Measurements from ENCODE around the gene ETFA. TPM values are rescaled to one million over a fixed set of nuclear protein-coding genes. Genes with fewer than 3 reads are reported as not detected.

The ETFA gene
- total RNA-seq, 1 experiment from 2014 or later: 147 TPM

DNA sequence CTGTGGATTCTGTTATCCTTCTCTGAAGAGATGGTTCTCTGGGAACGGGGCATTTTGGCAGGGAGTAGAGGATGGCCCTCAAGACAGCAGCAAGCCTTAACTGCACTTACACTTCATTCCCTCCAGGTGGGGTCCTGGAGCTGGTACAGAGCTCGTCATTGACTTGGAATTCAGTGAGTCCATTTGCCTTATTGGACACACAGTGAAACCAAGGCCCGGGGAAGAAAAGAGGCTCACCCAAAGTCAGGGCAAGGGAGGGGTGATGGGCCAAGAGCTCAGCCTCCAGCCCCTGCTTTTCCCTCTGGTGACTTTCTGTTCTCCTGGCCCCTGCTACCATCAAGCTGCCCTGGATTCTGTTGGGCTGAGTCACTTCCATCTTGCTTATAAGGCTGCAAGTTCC is 125.6 kb downstream of the ETFA start:
- Histone ChIP-seq H3K27me3 (ENCODE audit: control insufficient read depth, insufficient read depth, low read length) (peaks cover 2% of the 10 kb centered on the region), H3K36me3 (replicated peaks; ENCODE audit: control insufficient read depth, insufficient read depth, low read length) (no peaks in the 10 kb centered on the region), H3K4me3 (ENCODE audit: insufficient read depth, low read depth, low read length) (no peak overlapping the region)
- peak; percentile 92 for DNase-seq

DNA sequence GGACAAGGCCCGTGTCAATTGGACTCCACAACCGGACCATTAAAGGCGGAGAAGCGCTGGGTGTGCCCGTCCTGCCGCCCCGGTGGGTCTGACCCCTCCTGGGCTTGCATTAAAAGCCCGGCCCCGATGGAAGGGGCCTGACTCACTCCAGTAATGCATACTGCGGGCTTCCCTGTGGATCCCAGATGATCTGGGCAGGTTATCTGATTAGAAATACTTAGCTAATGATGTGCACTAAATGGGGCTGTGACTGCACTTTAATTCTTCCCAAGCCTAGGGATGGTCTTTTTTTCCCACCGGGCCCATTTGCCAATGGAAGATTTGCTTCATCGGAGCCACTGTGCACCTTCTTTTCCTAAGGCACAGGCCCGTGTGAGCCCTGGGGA is 126.6 kb downstream of the ETFA start:
- no peak overlapping the region for H3K4me3 ChIP-seq (ENCODE audit: insufficient read depth, low read depth, low read length)
- DNase-seq: no peak
- H3K36me3 ChIP-seq (replicated peaks; ENCODE audit: control insufficient read depth, insufficient read depth, low read length): no peaks in the 10 kb centered on the region
- H3K27me3 ChIP-seq (ENCODE audit: control insufficient read depth, insufficient read depth, low read length): no peaks in the 10 kb centered on the region

- DNase-seq: no peak
- Histone ChIP-seq H3K36me3 (replicated peaks; ENCODE audit: control insufficient read depth, insufficient read depth, low read length) (no peaks in the 10 kb centered on the region), H3K4me3 (ENCODE audit: insufficient read depth, low read depth, low read length) (no peak overlapping the region), H3K27me3 (ENCODE audit: control insufficient read depth, insufficient read depth, low read length) (no peaks in the 10 kb centered on the region)
These were observed 127.2 kb downstream of the ETFA start for GRCh38 chr15:76183930-76184649.

GRCh38 chr15:76181705-76182107 is 129.6 kb downstream of the ETFA start:
- H3K36me3 ChIP-seq (replicated peaks; ENCODE audit: control insufficient read depth, insufficient read depth, low read length): no peaks in the 10 kb centered on the region
- DNase-seq: no peak

GRCh38 chr15:76180321-76180720 is 130.9 kb downstream of the ETFA start:
- DNase-seq: no peak
- H3K27me3 ChIP-seq (ENCODE audit: control insufficient read depth, insufficient read depth, low read length): no peaks in the 10 kb centered on the region
- no peak overlapping the region for H3K4me3 ChIP-seq (ENCODE audit: insufficient read depth, low read depth, low read length)
- no peaks in the 10 kb centered on the region for H3K36me3 ChIP-seq (replicated peaks; ENCODE audit: control insufficient read depth, insufficient read depth, low read length)

More at GRCh38 chr15:76181705-76182107, 129.6 kb downstream of the ETFA start:
- Histone ChIP-seq H3K4me3 (ENCODE audit: insufficient read depth, low read depth, low read length) (no peak overlapping the region), H3K27me3 (ENCODE audit: control insufficient read depth, insufficient read depth, low read length) (no peaks in the 10 kb centered on the region)

GRCh38 chr15:76179023-76179422 is 132.2 kb downstream of the ETFA start:
- Histone ChIP-seq H3K4me3 (ENCODE audit: insufficient read depth, low read depth, low read length) (no peak overlapping the region), H3K27me3 (ENCODE audit: control insufficient read depth, insufficient read depth, low read length) (no peaks in the 10 kb centered on the region), H3K36me3 (replicated peaks; ENCODE audit: control insufficient read depth, insufficient read depth, low read length) (no peaks in the 10 kb centered on the region)
- no peak for DNase-seq

- H3K27me3 ChIP-seq (ENCODE audit: control insufficient read depth, insufficient read depth, low read length): no peaks in the 10 kb centered on the region
- peak; percentile 41 for DNase-seq
- H3K36me3 ChIP-seq (replicated peaks; ENCODE audit: control insufficient read depth, insufficient read depth, low read length): no peaks in the 10 kb centered on the region
- no peak overlapping the region for H3K4me3 ChIP-seq (ENCODE audit: insufficient read depth, low read depth, low read length)
These were observed 132.8 kb downstream of the ETFA start for GRCh38 chr15:76178296-76179000.

DNA sequence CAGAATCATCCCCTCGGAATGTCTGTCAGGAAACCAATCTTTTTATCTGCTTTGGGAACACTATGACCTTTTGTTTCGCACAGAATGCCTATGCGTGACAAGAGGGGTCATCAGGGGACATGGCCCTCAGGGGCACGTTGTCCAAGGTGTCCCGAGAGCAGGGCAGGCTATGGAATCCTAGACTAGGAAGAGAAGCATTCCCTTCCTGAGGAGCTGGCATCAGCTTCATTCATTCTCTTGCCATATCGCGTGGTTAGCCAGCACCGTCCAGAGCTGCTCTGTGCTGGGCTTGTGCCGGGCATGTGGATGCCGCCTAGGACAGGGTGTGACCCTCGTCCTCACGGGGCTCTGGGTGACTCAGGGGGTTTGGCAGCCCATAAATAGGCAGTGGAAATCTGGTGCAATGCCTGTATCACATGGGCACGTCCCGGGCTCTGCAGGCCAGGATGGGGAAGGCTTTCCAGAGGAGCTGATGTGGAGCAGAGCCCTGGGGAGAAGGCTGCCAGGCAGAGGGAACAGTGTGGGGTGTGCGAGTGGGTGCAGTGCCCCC is 133.7 kb downstream of the ETFA start:
- no peak for DNase-seq
- Histone ChIP-seq H3K27me3 (ENCODE audit: control insufficient read depth, insufficient read depth, low read length) (no peaks in the 10 kb centered on the region), H3K36me3 (replicated peaks; ENCODE audit: control insufficient read depth, insufficient read depth, low read length) (no peaks in the 10 kb centered on the region), H3K4me3 (ENCODE audit: insufficient read depth, low read depth, low read length) (no peak overlapping the region)

GRCh38 chr15:76176487-76177085 is 134.7 kb downstream of the ETFA start:
- no peak for DNase-seq
- H3K27me3 ChIP-seq (ENCODE audit: control insufficient read depth, insufficient read depth, low read length): no peaks in the 10 kb centered on the region

DNA sequence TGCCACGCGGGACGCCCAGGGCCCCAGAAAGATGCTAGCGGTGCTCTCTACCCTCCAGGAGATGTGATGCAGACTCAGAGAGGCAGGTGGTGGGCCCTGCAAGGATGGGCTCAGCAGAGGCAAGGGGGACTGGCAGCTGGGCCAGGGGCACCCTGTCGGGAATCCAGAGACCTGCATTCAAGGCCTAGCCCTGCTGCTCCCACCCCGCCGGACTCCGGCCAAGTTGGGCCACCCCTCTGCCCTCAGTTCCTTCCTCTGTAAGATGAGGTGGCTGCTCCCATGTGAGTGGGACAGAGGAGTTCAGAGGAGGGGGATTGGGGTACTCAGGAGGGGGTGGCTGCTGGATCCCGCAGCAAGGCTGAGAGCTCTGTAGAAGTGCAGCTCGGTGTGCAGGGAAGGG is 135.2 kb downstream of the ETFA start:
- H3K36me3 ChIP-seq (replicated peaks; ENCODE audit: control insufficient read depth, insufficient read depth, low read length): no peaks in the 10 kb centered on the region
- H3K4me3 ChIP-seq (ENCODE audit: insufficient read depth, low read depth, low read length): no peak overlapping the region
- no peak for DNase-seq
- H3K27me3 ChIP-seq (ENCODE audit: control insufficient read depth, insufficient read depth, low read length): no peaks in the 10 kb centered on the region

More at GRCh38 chr15:76176487-76177085, 134.7 kb downstream of the ETFA start:
- Histone ChIP-seq H3K36me3 (replicated peaks; ENCODE audit: control insufficient read depth, insufficient read depth, low read length) (no peaks in the 10 kb centered on the region), H3K4me3 (ENCODE audit: insufficient read depth, low read depth, low read length) (no peak overlapping the region)

- Histone ChIP-seq H3K4me3 (ENCODE audit: insufficient read depth, low read depth, low read length) (no peak overlapping the region), H3K27me3 (ENCODE audit: control insufficient read depth, insufficient read depth, low read length) (no peaks in the 10 kb centered on the region), H3K36me3 (replicated peaks; ENCODE audit: control insufficient read depth, insufficient read depth, low read length) (no peaks in the 10 kb centered on the region)
- no peak for DNase-seq
These were observed 135.8 kb downstream of the ETFA start for GRCh38 chr15:76175442-76175841.

DNA sequence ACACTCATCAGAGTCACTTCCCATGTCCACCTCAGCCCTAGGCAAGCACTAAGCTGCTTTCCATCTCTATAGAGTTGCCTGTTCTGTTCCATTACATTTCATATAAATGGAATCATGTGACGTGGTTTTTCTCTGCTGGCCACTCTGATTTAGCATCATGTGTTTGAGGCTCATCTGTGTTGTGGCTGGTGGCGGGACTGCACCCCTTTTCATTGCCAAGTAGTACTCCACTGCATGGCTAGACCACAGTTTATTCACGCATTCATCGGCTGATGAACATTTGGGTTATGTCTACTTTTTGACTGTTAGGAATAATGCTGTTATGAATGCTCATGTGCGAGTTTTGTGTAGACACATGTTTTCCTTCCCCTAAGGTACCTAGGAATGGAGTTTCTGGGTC is 136.6 kb downstream of the ETFA start:
- no peaks in the 10 kb centered on the region for H3K36me3 ChIP-seq (replicated peaks; ENCODE audit: control insufficient read depth, insufficient read depth, low read length)
- H3K27me3 ChIP-seq (ENCODE audit: control insufficient read depth, insufficient read depth, low read length): no peaks in the 10 kb centered on the region
- H3K4me3 ChIP-seq (ENCODE audit: insufficient read depth, low read depth, low read length): no peak overlapping the region
- DNase-seq: no peak

DNA sequence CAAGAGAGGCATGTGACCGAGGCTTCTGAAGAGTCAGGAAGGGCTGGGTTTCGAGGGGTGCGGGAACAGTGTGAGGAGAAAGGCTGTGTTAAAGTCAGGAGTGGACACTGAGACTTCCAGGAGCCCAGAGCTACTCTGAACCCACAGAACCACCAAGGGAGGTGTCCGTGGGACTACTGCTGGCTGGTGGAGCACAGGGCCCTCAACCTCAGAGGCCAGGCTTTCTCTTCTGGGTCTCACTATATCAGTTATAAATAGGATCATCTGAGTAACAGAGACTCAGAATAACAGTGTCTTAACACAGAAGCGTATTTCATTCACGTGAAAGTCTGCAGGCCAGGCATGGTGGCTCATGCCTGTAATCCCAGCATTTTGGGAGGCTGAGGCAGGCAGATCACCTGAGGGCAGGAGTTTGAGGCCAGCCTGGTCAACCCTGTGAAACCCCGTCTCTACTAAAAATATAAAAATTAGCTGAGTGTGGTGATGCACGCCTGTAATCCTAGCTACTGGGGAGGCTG is 137.9 kb downstream of the ETFA start:
- DNase-seq: no peak

GRCh38 chr15:76172782-76173181 is 138.5 kb downstream of the ETFA start:
- DNase-seq: no peak
- H3K4me3 ChIP-seq (ENCODE audit: insufficient read depth, low read depth, low read length): no peak overlapping the region

More for the DNA sequence above, 137.9 kb downstream of the ETFA start:
- no peaks in the 10 kb centered on the region for H3K36me3 ChIP-seq (replicated peaks; ENCODE audit: control insufficient read depth, insufficient read depth, low read length)
- no peak overlapping the region for H3K4me3 ChIP-seq (ENCODE audit: insufficient read depth, low read depth, low read length)
- H3K27me3 ChIP-seq (ENCODE audit: control insufficient read depth, insufficient read depth, low read length): no peaks in the 10 kb centered on the region

More at GRCh38 chr15:76172782-76173181, 138.5 kb downstream of the ETFA start:
- Histone ChIP-seq H3K27me3 (ENCODE audit: control insufficient read depth, insufficient read depth, low read length) (no peaks in the 10 kb centered on the region), H3K36me3 (replicated peaks; ENCODE audit: control insufficient read depth, insufficient read depth, low read length) (no peaks in the 10 kb centered on the region)

Data from H7 (cell line).